OCI-LY3 (cell line): ENCODE data around the gene CATSPER3.

ENCODE experiments used
- EZH2phosphoT487 ChIP-seq: fragments of 200-600 bp; shearing (Covaris generic); IDR thresholded peaks from 2 replicates; pipeline ENCODE4 v1.6.1; 2018; ENCODE audit warnings: antibody characterized with exemption, mixed run types, low read depth
- TF ChIP-seq, protein P1 (sequence below): fragments of 200-600, 300-600 bp; sonication (generic); IDR thresholded peaks from 2 replicates; pipeline ENCODE4 v1.5.1; 2014; ENCODE audit warnings: antibody characterized with exemption, low read length, low read depth

- TF ChIP-seq, protein P1, sequence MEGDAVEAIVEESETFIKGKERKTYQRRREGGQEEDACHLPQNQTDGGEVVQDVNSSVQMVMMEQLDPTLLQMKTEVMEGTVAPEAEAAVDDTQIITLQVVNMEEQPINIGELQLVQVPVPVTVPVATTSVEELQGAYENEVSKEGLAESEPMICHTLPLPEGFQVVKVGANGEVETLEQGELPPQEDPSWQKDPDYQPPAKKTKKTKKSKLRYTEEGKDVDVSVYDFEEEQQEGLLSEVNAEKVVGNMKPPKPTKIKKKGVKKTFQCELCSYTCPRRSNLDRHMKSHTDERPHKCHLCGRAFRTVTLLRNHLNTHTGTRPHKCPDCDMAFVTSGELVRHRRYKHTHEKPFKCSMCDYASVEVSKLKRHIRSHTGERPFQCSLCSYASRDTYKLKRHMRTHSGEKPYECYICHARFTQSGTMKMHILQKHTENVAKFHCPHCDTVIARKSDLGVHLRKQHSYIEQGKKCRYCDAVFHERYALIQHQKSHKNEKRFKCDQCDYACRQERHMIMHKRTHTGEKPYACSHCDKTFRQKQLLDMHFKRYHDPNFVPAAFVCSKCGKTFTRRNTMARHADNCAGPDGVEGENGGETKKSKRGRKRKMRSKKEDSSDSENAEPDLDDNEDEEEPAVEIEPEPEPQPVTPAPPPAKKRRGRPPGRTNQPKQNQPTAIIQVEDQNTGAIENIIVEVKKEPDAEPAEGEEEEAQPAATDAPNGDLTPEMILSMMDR: no peak
- no peak for TF ChIP-seq EZH2phosphoT487
Measured at GRCh38 chr5:134937526-134937925, 30.2 kb upstream of the CATSPER3 start.
